Ovary (tissue), 9 donors: ENCODE data around the gene SLC25A38. TPM values are rescaled to one million over a fixed set of nuclear protein-coding genes. Genes with fewer than 3 reads are reported as not detected.

Experiments
- DNase-seq, 5 donors: peaks; one replicate each; pipeline ENCODE4 v3.0.0-alpha.2; 2019 to 2020
- H3K27ac ChIP-seq, 2 donors: fragments of 200-600 bp; one replicate each; pipeline versions ENCODE4 v1.5.1 to v1.8.0; 2019 to 2022
- H3K27me3 ChIP-seq: fragments of 200-600 bp; one replicate; pipeline ENCODE4 v1.8.0; 2022
- H3K36me3 ChIP-seq: fragments of 200-600 bp; sonication (generic); one replicate; pipeline ENCODE4 v1.5.1; 2019
- H3K4me1 ChIP-seq: one replicate; pipeline ENCODE4 v1.8.1; 2013; ENCODE audit warnings: mild to moderate bottlenecking, moderate library complexity; ENCODE audit not compliant: insufficient read depth
- H3K4me3 ChIP-seq: fragments of 200-600 bp; sonication (generic); one replicate; pipeline ENCODE4 v1.5.1; 2017
- H3K9me3 ChIP-seq, 2 donors: fragments of 200-600 bp in 1 of 2; sonication (generic) in 1 of 2; one replicate each; pipeline versions ENCODE4 v1.5.1 to v1.8.1; 2013 to 2019; ENCODE audit warnings: mild to moderate bottlenecking in 1 of 2, moderate library complexity in 1 of 2
- CTCF ChIP-seq, 3 donors: fragments of 450-650 bp in 2 of 3; fragments of 200-600 bp in 1 of 3; IDR thresholded peaks; one replicate each; pipeline versions ENCODE4 v1.5.1 to v1.8.0; 2016 to 2022; ENCODE audit warnings: antibody characterized with exemption in 3 of 3, mild to moderate bottlenecking in 1 of 3
- EP300 ChIP-seq: sonication (generic); formaldehyde crosslinking; IDR thresholded peaks from one replicate; pipeline ENCODE4 v1.6.1; 2017; ENCODE audit warnings: antibody characterized with exemption
- POLR2A ChIP-seq: fragments of 450-650 bp; IDR thresholded peaks from one replicate; pipeline ENCODE4 v1.6.1; 2017; ENCODE audit warnings: antibody characterized with exemption, mild to moderate bottlenecking, moderate library complexity
- WGBS, 3 donors: extraction: QIAGEN DNeasy Blood & Tissue Kit in 1 of 3; methylation state at CpG; one replicate each; pipeline versions ENCODE4 v1.1.5 to v1.1.7; 2013 to 2017; 5-methylcytosine and 5-hydroxymethylcytosine counted together
- intact Hi-C, 4 donors: fragments of 100-400 bp; cut with DNase I; formaldehyde crosslinking; loops; one replicate each; pipeline versions ENCODE4 v1.11.0 to v1.15.1; 2022 to 2023
- polyA plus RNA-seq, 2 donors: library from polyadenylated mRNA; stranded (reverse); fragments of 200-250 nt in 1 of 2; fragments of 350-450 nt in 1 of 2; fragmentation: Illumina TruSeq in 1 of 2; extraction: RNeasy Lipid Tissue Mini Kit (QIAGEN cat#74804) in 1 of 2; gene quantifications; one replicate each; pipeline ENCODE4 v1.2.3, GENCODE V29; 2013 to 2014
- total RNA-seq, 7 donors: library from RNA; depleted of rRNA in 2 of 7; stranded (reverse); fragments of >200 nt in 2 of 7; fragmentation: NEBNext Ultra II Directional in 3 of 7; extraction: Animal tissue kit (Norgen Biotek cat#: 25700) in 3 of 7; gene quantifications; one replicate each; pipeline versions ENCODE4 v1.1.0 to v1.2.4, GENCODE V29; 2016 to 2023
- donor health status: DM: no; HTN: no; CAD: no; lungs with moderate emphysema.
- donor health status: DM: no; HTN: no; CAD: no.
- donor health status: Bipolar disorder and iron deficiency.
- donor health status: DM: yes; HTN: yes; CAD: no.
- donor health status: DM: no; HTN: no; CAD: no.
- donor health status: DM: yes; HTN: yes; CAD: no.

The SLC25A38 gene
- total and polyA plus RNA-seq, 9 donors = 28.8 to 70.5 (median 37.2) TPM

GRCh38 chr3:39386318-39386717 lies 3.1 kb downstream of the SLC25A38 start:
- intact Hi-C loops = loop anchor here in 1 of 4 donors (10.0 kb wide), 1 partner anchor 942 kb away; no protein-coding TSS in a partner anchor

GRCh38 chr3:39387411-39387975 lies 4.3 kb downstream of the SLC25A38 start:
- Histone ChIP-seq H3K36me3 (no peaks in the 10 kb centered on the region), H3K9me3 (no peaks in the 10 kb centered on the region), H3K27me3 (no peaks in the 10 kb centered on the region), H3K4me1 (peaks cover 10% of the 10 kb centered on the region), H3K4me3 (no peak overlapping the region), H3K27ac (no peak overlapping the region)
- intact Hi-C loops = loop anchor here in 1 of 4 donors (10.0 kb wide), 1 partner anchor 943 kb away; no protein-coding TSS in a partner anchor
- 76 to 89% (median 88%) methylated on average over 1 of the region's 1 CpG for WGBS, 3 donors
- no peak for TF ChIP-seq EP300
- no peak for TF ChIP-seq POLR2A
- TF ChIP-seq CTCF (IDR thresholded peaks at IDR 0.05) = no peak
- no peak for DNase-seq

More at GRCh38 chr3:39386318-39386717, 3.1 kb downstream of the SLC25A38 start:
- DNase-seq = no peak
- H3K4me1 ChIP-seq = peaks cover 10% of the 10 kb centered on the region
- no peaks in the 10 kb centered on the region for H3K36me3 ChIP-seq
- H3K9me3 ChIP-seq = no peaks in the 10 kb centered on the region
- TF ChIP-seq CTCF (IDR thresholded peaks at IDR 0.05) (no peak), POLR2A (no peak), EP300 (no peak)
- 73 to 74% (median 73%) methylated on average over 5 of the region's 5 CpGs for WGBS, 3 donors
- no peaks in the 10 kb centered on the region for H3K27me3 ChIP-seq
- no peak overlapping the region for H3K27ac ChIP-seq
- no peak overlapping the region for H3K4me3 ChIP-seq

GRCh38 chr3:39388153-39388552 lies 5.0 kb downstream of the SLC25A38 start:
- H3K4me1 ChIP-seq = peaks cover 10% of the 10 kb centered on the region
- H3K4me3 ChIP-seq = no peak overlapping the region
- H3K27me3 ChIP-seq = no peaks in the 10 kb centered on the region
- 76 to 88% (median 80%) methylated on average over 2 of the region's 2 CpGs for WGBS, 3 donors
- no peak for DNase-seq
- H3K27ac ChIP-seq = no peak overlapping the region
- intact Hi-C loops = loop anchor here in 1 of 4 donors (10.0 kb wide), 1 partner anchor 943 kb away; no protein-coding TSS in a partner anchor
- no peak for TF ChIP-seq CTCF (IDR thresholded peaks at IDR 0.05)
- TF ChIP-seq EP300 = no peak
- no peak for TF ChIP-seq POLR2A
- H3K36me3 ChIP-seq = no peaks in the 10 kb centered on the region
- no peaks in the 10 kb centered on the region for H3K9me3 ChIP-seq

GRCh38 chr3:39388741-39389248 lies 5.6 kb downstream of the SLC25A38 start:
- no peak overlapping the region for H3K4me3 ChIP-seq
- no peak for DNase-seq
- H3K36me3 ChIP-seq = no peaks in the 10 kb centered on the region
- 81 to 85% (median 85%) methylated on average over 2 of the region's 2 CpGs for WGBS, 3 donors
- H3K9me3 ChIP-seq = no peaks in the 10 kb centered on the region
- no peak overlapping the region for H3K27ac ChIP-seq
- TF ChIP-seq POLR2A = no peak
- peaks cover 10% of the 10 kb centered on the region for H3K4me1 ChIP-seq
- intact Hi-C loops = loop anchor here in 1 of 4 donors (10.0 kb wide), 1 partner anchor 944 kb away; no protein-coding TSS in a partner anchor
- no peaks in the 10 kb centered on the region for H3K27me3 ChIP-seq

- TF ChIP-seq POLR2A (no peak), CTCF (IDR thresholded peaks at IDR 0.05) (no peak), EP300 (no peak)
- DNase-seq = no peak
- Histone ChIP-seq H3K27ac (no peak overlapping the region), H3K4me3 (no peak overlapping the region), H3K4me1 (peaks cover 7% of the 10 kb centered on the region), H3K27me3 (no peaks in the 10 kb centered on the region), H3K36me3 (no peaks in the 10 kb centered on the region), H3K9me3 (no peaks in the 10 kb centered on the region)
- 84 to 88% (median 88%) methylated on average over 4 of the region's 4 CpGs for WGBS, 3 donors
- intact Hi-C loops = no loop called here
These were observed 7.0 kb downstream of the SLC25A38 start for GRCh38 chr3:39390181-39390580.
